Gastroesophageal sphincter (tissue), 4 donors: ENCODE results near the gene OCA2. TPM values are rescaled to one million over a fixed set of nuclear protein-coding genes. Genes with fewer than 3 reads are reported as not detected.

Source experiments
- ATAC-seq: fragments of 150-250 bp; one replicate; pipeline ENCODE4 v1.9.1; 2016; ENCODE audit warnings: mild to moderate bottlenecking, moderate library complexity
- H3K27ac ChIP-seq, 4 donors: fragments of 200-600 bp; sonication (generic) in 3 of 4; 1 replicate in 3 of 4; 2 replicates in 1 of 4; pipeline ENCODE4 v1.5.1; 2016 to 2019
- H3K27me3 ChIP-seq: fragments of 200-600 bp; sonication (generic); one replicate; pipeline ENCODE4 v1.5.1; 2019
- H3K36me3 ChIP-seq, 2 donors: fragments of 200-600 bp; sonication (generic); one replicate each; pipeline ENCODE4 v1.5.1; 2019; ENCODE audit warnings: control low read depth in 1 of 2
- H3K4me1 ChIP-seq, 3 donors: fragments of 200-600 bp; sonication (generic); 1 replicate in 2 of 3; 2 replicates in 1 of 3; pipeline ENCODE4 v1.5.1; 2016 to 2019; ENCODE audit warnings: control low read depth in 2 of 3
- H3K4me3 ChIP-seq, 2 donors: fragments of 200-600 bp; sonication (generic); one replicate each; pipeline ENCODE4 v1.5.1; 2019; ENCODE audit warnings: mild to moderate bottlenecking in 1 of 2, moderate library complexity in 1 of 2
- H3K9me3 ChIP-seq, 3 donors: fragments of 200-600 bp; sonication (generic); one replicate each; pipeline ENCODE4 v1.5.1; 2017 to 2019; ENCODE audit warnings: control low read depth in 2 of 3
- CTCF ChIP-seq, 4 experiments: fragments of 200-600 bp in 2 of 4; fragments of 450-650 bp in 2 of 4; sonication (generic) in 1 of 4; IDR thresholded peaks; one replicate each; pipeline ENCODE4 v1.5.1; 2017 to 2019; ENCODE audit warnings: antibody characterized with exemption in 4 of 4, mild to moderate bottlenecking in 2 of 4, moderate library complexity in 2 of 4
- EP300 ChIP-seq: sonication (generic); formaldehyde crosslinking; IDR thresholded peaks from one replicate; pipeline ENCODE4 v1.6.1; 2017; ENCODE audit warnings: antibody characterized with exemption, mild to moderate bottlenecking
- POLR2A ChIP-seq, 2 donors: fragments of 450-650 bp; IDR thresholded peaks; one replicate each; pipeline ENCODE4 v1.6.1; 2017; ENCODE audit warnings: antibody characterized with exemption in 2 of 2, mild to moderate bottlenecking in 2 of 2, moderate library complexity in 1 of 2
- POLR2AphosphoS5 ChIP-seq: sonication (generic); formaldehyde crosslinking; IDR thresholded peaks from one replicate; pipeline ENCODE4 v1.6.1; 2017; ENCODE audit warnings: antibody characterized with exemption
- WGBS, 2 donors: methylation state at CpG; one replicate each; pipeline ENCODE4 v1.1.5; 2018; ENCODE audit warnings: low coverage in 1 of 2; 5-methylcytosine and 5-hydroxymethylcytosine counted together
- total RNA-seq, 4 donors: library from RNA; depleted of rRNA; stranded (reverse); fragments of >200 nt; gene quantifications; one replicate each; pipeline ENCODE4 v1.1.0, GENCODE V29; 2016

OCA2 gene
- total RNA-seq, 4 donors from 2014 or later, result 0.40 to 2.0 (median 1.1) TPM; not detected in 1

DNA sequence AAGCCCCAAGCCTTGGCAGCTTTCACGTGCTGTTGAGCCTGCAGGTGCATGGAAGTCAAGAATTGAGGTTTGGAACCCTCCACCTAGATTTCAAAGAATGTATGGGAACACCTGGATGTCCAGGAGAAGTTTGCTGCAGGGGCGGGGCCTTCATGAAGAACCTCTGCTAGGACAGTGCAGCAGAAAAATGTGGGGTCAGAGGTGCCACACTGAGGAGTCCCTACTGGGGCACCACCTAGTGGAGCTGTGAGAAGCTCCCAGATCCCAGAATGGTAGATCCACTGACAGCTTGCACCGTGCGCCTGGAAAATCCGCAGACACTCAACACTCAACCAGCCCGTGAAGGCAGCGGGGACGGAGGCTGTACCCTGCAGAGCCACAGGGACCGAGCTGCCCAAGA, 201.6 kb downstream of the OCA2 start:
- no peaks in the 10 kb centered on the region for H3K27me3 ChIP-seq
- 100% methylated on average over 2 of the region's 9 CpGs; no CpG with 5 or more reads in 1 of the 2 donors for WGBS, 2 donors
- TF ChIP-seq CTCF (IDR thresholded peaks at IDR 0.05) (no peak), POLR2A (IDR thresholded peaks at IDR 0.05) (no peak), EP300 (no peak), POLR2AphosphoS5 (no peak)
- H3K4me3 ChIP-seq, result no peak overlapping the region
- ATAC-seq, result no peak
- no peak overlapping the region for H3K27ac ChIP-seq
- H3K4me1 ChIP-seq, result no peaks in the 10 kb centered on the region
- no peaks in the 10 kb centered on the region for H3K36me3 ChIP-seq
- H3K9me3 ChIP-seq, result peaks cover 0 to 33% (median 0%) of the 10 kb centered on the region in 3 donors

DNA sequence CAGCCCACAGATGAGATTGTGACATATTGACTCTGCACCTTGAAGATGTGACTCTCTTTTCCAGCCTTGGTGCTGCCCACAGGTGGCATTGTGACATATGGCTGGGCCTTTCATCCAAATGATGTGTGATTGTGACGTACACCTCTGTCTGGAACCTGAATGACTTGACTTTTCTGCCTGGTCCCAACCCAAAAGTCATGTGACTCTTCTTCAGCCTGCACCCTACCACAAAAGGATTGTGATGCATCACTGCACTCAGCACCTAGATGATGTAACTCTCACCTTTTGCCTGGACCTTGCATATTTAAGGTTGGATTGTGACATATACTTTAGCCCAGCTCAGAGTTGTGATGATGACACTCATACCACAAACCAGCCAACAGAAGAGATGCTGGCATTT, 204.5 kb downstream of the OCA2 start:
- Histone ChIP-seq H3K27ac (no peak overlapping the region), H3K9me3 (peaks cover 0 to 51% (median 0%) of the 10 kb centered on the region in 3 donors), H3K4me3 (no peak overlapping the region), H3K27me3 (no peaks in the 10 kb centered on the region), H3K4me1 (no peaks in the 10 kb centered on the region), H3K36me3 (no peaks in the 10 kb centered on the region)
- ATAC-seq, result no peak
- WGBS, 2 donors, result 63% methylated on average over 1 of the region's 1 CpG; no CpG with 5 or more reads in 1 of the 2 donors
- no peak for TF ChIP-seq CTCF (IDR thresholded peaks at IDR 0.05)
- no peak for TF ChIP-seq POLR2AphosphoS5
- no peak for TF ChIP-seq EP300
- TF ChIP-seq POLR2A (IDR thresholded peaks at IDR 0.05), result no peak

DNA sequence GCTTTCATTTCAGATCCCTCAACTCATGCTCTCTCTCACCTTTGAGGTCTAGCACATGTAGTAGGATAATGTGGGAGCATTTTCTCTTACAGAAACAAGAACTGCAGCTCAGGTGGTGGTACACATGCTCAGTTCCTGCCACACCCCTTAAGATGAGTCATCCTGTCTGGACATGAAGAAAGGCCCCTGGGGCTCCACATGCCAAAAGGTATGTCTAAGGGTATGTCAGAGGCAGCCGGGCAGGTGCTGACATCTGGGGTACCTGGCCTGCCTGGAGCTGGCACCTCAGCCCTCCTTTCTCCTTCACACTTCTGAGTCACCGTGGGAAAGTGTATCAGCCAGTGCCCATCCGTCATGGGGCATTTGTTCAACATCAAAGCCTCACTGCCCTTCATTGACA, 209.9 kb downstream of the OCA2 start:
- WGBS, 2 donors, result 43% methylated on average over 1 of the region's 3 CpGs; no CpG with 5 or more reads in 1 of the 2 donors
- H3K36me3 ChIP-seq, result no peaks in the 10 kb centered on the region
- no peak overlapping the region for H3K27ac ChIP-seq
- TF ChIP-seq CTCF (IDR thresholded peaks at IDR 0.05), result no peak
- TF ChIP-seq EP300, result no peak
- no peak for TF ChIP-seq POLR2AphosphoS5
- no peak for TF ChIP-seq POLR2A (IDR thresholded peaks at IDR 0.05)
- no peak for ATAC-seq
- H3K4me3 ChIP-seq, result no peak overlapping the region
- H3K9me3 ChIP-seq, result peaks cover 0 to 54% (median 0%) of the 10 kb centered on the region in 3 donors
- H3K4me1 ChIP-seq, result no peaks in the 10 kb centered on the region
- H3K27me3 ChIP-seq, result no peaks in the 10 kb centered on the region

- Histone ChIP-seq H3K9me3 (peaks cover 0 to 31% (median 0%) of the 10 kb centered on the region in 3 donors), H3K27me3 (no peaks in the 10 kb centered on the region), H3K4me1 (no peaks in the 10 kb centered on the region), H3K4me3 (no peak overlapping the region), H3K27ac (no peak overlapping the region), H3K36me3 (no peaks in the 10 kb centered on the region)
- TF ChIP-seq POLR2A (IDR thresholded peaks at IDR 0.05) (no peak), POLR2AphosphoS5 (no peak), CTCF (IDR thresholded peaks at IDR 0.05) (no peak), EP300 (no peak)
- ATAC-seq, result no peak
Measured at GRCh38 chr15:27885201-27885600, 213.9 kb downstream of the OCA2 start.

DNA sequence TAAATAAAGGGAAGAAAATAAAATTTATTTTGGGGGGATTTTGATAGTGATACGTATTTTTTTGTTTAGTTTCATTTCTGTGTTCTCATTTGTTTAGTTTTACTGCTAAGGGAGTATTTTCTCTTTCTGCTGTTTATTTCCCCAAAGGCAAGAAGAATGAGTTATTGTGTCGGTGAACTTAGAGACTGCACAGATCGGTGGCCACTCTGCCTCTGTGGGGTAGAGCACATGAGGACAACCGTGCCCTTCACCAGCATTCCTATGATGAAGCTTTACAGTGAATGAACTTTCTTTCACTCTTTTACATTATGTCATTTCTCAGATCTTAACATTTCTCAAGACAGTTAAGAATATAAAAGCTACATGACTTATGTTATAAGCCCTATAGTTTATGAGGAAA, 214.4 kb downstream of the OCA2 start:
- ATAC-seq, result no peak
- H3K4me3 ChIP-seq, result no peak overlapping the region
- no peaks in the 10 kb centered on the region for H3K4me1 ChIP-seq
- 26 to 34% methylated on average over 4 of the region's 4 CpGs for WGBS, 2 donors
- H3K36me3 ChIP-seq, result no peaks in the 10 kb centered on the region
- no peaks in the 10 kb centered on the region for H3K27me3 ChIP-seq
- no peak overlapping the region for H3K27ac ChIP-seq
- H3K9me3 ChIP-seq, result peaks cover 0 to 31% (median 0%) of the 10 kb centered on the region in 3 donors
- TF ChIP-seq POLR2A (IDR thresholded peaks at IDR 0.05), result no peak
- TF ChIP-seq EP300, result no peak
- TF ChIP-seq POLR2AphosphoS5, result no peak
- no peak for TF ChIP-seq CTCF (IDR thresholded peaks at IDR 0.05)
